ENCODE data around the gene PBX3. TPM values are rescaled to one million over a fixed set of nuclear protein-coding genes. Genes with fewer than 3 reads are reported as not detected.

PBX3 gene
- total RNA-seq, 6 experiments from 2014 or later: 13.0 to 20.2 (median 15.0) TPM

GRCh38 chr9:125889112-125889475, 141.9 kb downstream of the PBX3 start:
- Histone ChIP-seq H3K27ac (no peak overlapping the region), H3K4me3 (peak overlapping the region; percentile 35 to 50 (median 40)), H3K4me1 (peaks cover 0 to 7% (median 0%) of the 10 kb centered on the region in 4 donors), H3K27me3 (no peaks in the 10 kb centered on the region), H3K9me3 (no peaks in the 10 kb centered on the region), H3K36me3 (no peaks in the 10 kb centered on the region)
- ATAC-seq (peak; percentile 62 to 73 (median 69)), DNase-seq (peak; percentile 32 to 51 (median 38))
- no peak for TF ChIP-seq CTCF (IDR thresholded peaks at IDR 0.05)
- no peak for TF ChIP-seq POLR2A (IDR thresholded peaks at IDR 0.05)
- intact Hi-C loops (cut with DNase I): no loop called here
- 46% methylated on average over 7 of the region's 21 CpGs for WGBS (ENCODE audit: insufficient coverage, low coverage, low lambda C conversion rate, missing lambda C conversion rate)

- H3K27ac ChIP-seq: no peak overlapping the region
- no peaks in the 10 kb centered on the region for H3K27me3 ChIP-seq
- peaks cover 0 to 7% (median 0%) of the 10 kb centered on the region in 4 donors for H3K4me1 ChIP-seq
- intact Hi-C loops (cut with DNase I): no loop called here
- TF ChIP-seq CTCF (IDR thresholded peaks at IDR 0.05) (no peak), POLR2A (IDR thresholded peaks at IDR 0.05) (no peak)
- H3K9me3 ChIP-seq: no peaks in the 10 kb centered on the region
- peak overlapping the region; percentile 35 to 50 (median 40) for H3K4me3 ChIP-seq
- ATAC-seq: peak; percentile 69 to 84 (median 83)
- no peaks in the 10 kb centered on the region for H3K36me3 ChIP-seq
- WGBS (ENCODE audit: insufficient coverage, low coverage, low lambda C conversion rate, missing lambda C conversion rate): 20% methylated on average over 11 of the region's 71 CpGs
- peak; percentile 42 to 56 (median 50) for DNase-seq
Observed at GRCh38 chr9:125889476-125890419, 142.6 kb downstream of the PBX3 start.

- H3K4me3 ChIP-seq: no peak overlapping the region
- ATAC-seq: no peak
- no peaks in the 10 kb centered on the region for H3K27me3 ChIP-seq
- no peaks in the 10 kb centered on the region for H3K9me3 ChIP-seq
- TF ChIP-seq CTCF (IDR thresholded peaks at IDR 0.05) (no peak), POLR2A (IDR thresholded peaks at IDR 0.05) (no peak)
- intact Hi-C loops (cut with DNase I): no loop called here
- H3K36me3 ChIP-seq: no peaks in the 10 kb centered on the region
- no peak overlapping the region for H3K27ac ChIP-seq
- 29% methylated on average over 1 of the region's 1 CpG for WGBS (ENCODE audit: insufficient coverage, low coverage, low lambda C conversion rate, missing lambda C conversion rate)
- H3K4me1 ChIP-seq: peaks cover 0 to 7% (median 0%) of the 10 kb centered on the region in 4 donors
- DNase-seq: no peak
Observed at GRCh38 chr9:125890826-125891225, 143.7 kb downstream of the PBX3 start.

- intact Hi-C loops (cut with DNase I): no loop called here
Observed at GRCh38 chr9:125893277-125893676, 146.1 kb downstream of the PBX3 start.

More at GRCh38 chr9:125893277-125893676, 146.1 kb downstream of the PBX3 start:
- ATAC-seq (no peak), DNase-seq (no peak)
- Histone ChIP-seq H3K4me1 (peaks cover 0 to 7% (median 0%) of the 10 kb centered on the region in 4 donors), H3K36me3 (no peaks in the 10 kb centered on the region), H3K27me3 (no peaks in the 10 kb centered on the region), H3K9me3 (no peaks in the 10 kb centered on the region), H3K27ac (no peak overlapping the region), H3K4me3 (no peak overlapping the region)
- 63% methylated on average over 2 of the region's 2 CpGs for WGBS (ENCODE audit: insufficient coverage, low coverage, low lambda C conversion rate, missing lambda C conversion rate)
- TF ChIP-seq CTCF (IDR thresholded peaks at IDR 0.05): no peak
- no peak for TF ChIP-seq POLR2A (IDR thresholded peaks at IDR 0.05)
